Breast epithelium (tissue), 3 donors: Measurements from ENCODE around the gene RPS16.

Experiments
- CTCF ChIP-seq, 3 donors: fragments of 450-650 bp; IDR thresholded peaks; one replicate each; pipeline ENCODE4 v1.5.1; 2016 to 2017; ENCODE audit warnings: antibody characterized with exemption in 3 of 3, mild to moderate bottlenecking in 3 of 3, moderate library complexity in 3 of 3
- POLR2A ChIP-seq: fragments of 450-650 bp; IDR thresholded peaks from one replicate; pipeline ENCODE4 v1.6.1; 2016; ENCODE audit warnings: antibody characterized with exemption, mild to moderate bottlenecking, moderate library complexity
- POLR2AphosphoS5 ChIP-seq, 3 donors: sonication (generic); formaldehyde crosslinking; IDR thresholded peaks; one replicate each; pipeline ENCODE4 v1.6.1; 2017; ENCODE audit warnings: antibody characterized with exemption in 3 of 3

GRCh38 chr19:39406656-39407409 is 28.9 kb downstream of the RPS16 start, which contains the start of gene ZFP36:
- TF ChIP-seq CTCF (IDR thresholded peaks at IDR 0.05) (peak; percentile 33 to 50 (median 37)), POLR2A (peak; percentile 99), POLR2AphosphoS5 (IDR thresholded peaks at IDR 0.05) (peak; percentile 100)
